Keratinocyte (primary cell): ENCODE data around the gene TMPRSS6.

Experiments
- CTCF ChIP-seq, 3 experiments: IDR thresholded peaks in 1 of 3; conservative IDR thresholded peaks in 1 of 3; optimal IDR thresholded peaks in 1 of 3; 2 replicates in 2 of 3; 3 replicates in 1 of 3; pipeline versions ENCODE3 to v1.5.1; 2011; ENCODE audit warnings: low read length in 3 of 3, mild to moderate bottlenecking in 3 of 3, moderate library complexity in 2 of 3, control low read depth in 1 of 3, inconsistent platforms in 1 of 3; ENCODE audit not compliant: insufficient read depth in 2 of 3; ENCODE audit errors: extremely low read depth in 1 of 3
- EZH2 ChIP-seq: IDR thresholded peaks from one replicate; pipeline ENCODE4 v1.6.1; 2012; ENCODE audit warnings: inconsistent platforms, mild to moderate bottlenecking, low read length, moderate library complexity

DNA sequence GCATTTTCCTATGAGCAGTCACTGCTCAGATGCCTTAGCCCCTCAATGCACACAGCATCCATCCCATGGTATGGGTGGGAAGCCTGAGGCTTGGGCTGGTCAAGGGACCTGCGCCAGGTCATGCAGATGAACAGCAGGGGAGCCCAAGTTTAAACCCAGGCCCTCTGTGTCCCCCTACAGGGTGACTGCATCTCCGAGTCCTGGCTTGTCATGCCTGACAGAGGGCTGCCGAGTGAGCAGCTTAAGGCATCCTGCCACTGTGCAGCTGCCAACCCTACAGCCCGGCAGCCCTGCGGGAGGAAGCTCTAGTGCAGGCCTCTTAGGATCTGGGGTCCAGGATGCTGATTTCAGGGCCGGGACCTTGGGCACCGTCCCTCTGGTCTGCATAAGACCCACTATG, 30.2 kb upstream of the TMPRSS6 start:
- TF ChIP-seq CTCF (optimal IDR thresholded peaks at IDR 0.05 in 1 of 3, IDR thresholded peaks at IDR 0.05 in 1 of 3, conservative IDR thresholded peaks at IDR 0.05 in 1 of 3; ENCODE audit: extremely low read depth in 1 of 3, insufficient read depth in 2 of 3, low read length in 3 of 3) = no peak
- no peak for TF ChIP-seq EZH2
